ENCODE data around the gene ITPR2.

ITPR2 gene

DNA sequence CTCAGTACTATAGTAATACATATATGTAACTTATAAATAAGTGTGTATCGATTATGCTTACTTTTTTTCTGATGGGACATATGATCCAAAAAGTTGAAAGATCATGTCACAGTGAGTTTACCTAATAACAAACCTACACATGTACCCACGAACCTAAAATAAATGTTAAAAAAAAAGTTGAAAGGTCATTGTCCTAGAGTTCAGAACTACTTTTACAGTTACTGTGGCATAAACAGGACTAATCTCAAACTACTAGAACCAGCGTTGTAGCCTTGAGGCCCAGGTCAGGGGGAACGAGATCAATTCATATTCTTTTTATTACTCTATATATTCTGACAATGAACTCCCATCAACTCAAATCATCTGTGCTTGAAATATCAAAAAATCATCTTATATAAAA, 81.8 kb downstream of the ITPR2 start:
- TF ChIP-seq, protein P1, sequence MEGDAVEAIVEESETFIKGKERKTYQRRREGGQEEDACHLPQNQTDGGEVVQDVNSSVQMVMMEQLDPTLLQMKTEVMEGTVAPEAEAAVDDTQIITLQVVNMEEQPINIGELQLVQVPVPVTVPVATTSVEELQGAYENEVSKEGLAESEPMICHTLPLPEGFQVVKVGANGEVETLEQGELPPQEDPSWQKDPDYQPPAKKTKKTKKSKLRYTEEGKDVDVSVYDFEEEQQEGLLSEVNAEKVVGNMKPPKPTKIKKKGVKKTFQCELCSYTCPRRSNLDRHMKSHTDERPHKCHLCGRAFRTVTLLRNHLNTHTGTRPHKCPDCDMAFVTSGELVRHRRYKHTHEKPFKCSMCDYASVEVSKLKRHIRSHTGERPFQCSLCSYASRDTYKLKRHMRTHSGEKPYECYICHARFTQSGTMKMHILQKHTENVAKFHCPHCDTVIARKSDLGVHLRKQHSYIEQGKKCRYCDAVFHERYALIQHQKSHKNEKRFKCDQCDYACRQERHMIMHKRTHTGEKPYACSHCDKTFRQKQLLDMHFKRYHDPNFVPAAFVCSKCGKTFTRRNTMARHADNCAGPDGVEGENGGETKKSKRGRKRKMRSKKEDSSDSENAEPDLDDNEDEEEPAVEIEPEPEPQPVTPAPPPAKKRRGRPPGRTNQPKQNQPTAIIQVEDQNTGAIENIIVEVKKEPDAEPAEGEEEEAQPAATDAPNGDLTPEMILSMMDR (IDR thresholded peaks at IDR 0.05; ENCODE audit: insufficient read depth, low read length): no peak
- TF ChIP-seq SPI1 (IDR thresholded peaks at IDR 0.05; ENCODE audit: borderline replicate concordance, low read depth): no peak
- Histone ChIP-seq H3K27me3 (ENCODE audit: insufficient read depth, poor library complexity, severe bottlenecking) (no peaks in the 10 kb centered on the region), H3K27ac (replicated peaks) (peak overlapping the region; percentile 48), H3K4me3 (replicated peaks; ENCODE audit: insufficient read depth, low read length) (no peak overlapping the region)
- DNase-seq (ENCODE audit: low read depth in 1 of 2, low spot score in 1 of 2): no peak

DNA sequence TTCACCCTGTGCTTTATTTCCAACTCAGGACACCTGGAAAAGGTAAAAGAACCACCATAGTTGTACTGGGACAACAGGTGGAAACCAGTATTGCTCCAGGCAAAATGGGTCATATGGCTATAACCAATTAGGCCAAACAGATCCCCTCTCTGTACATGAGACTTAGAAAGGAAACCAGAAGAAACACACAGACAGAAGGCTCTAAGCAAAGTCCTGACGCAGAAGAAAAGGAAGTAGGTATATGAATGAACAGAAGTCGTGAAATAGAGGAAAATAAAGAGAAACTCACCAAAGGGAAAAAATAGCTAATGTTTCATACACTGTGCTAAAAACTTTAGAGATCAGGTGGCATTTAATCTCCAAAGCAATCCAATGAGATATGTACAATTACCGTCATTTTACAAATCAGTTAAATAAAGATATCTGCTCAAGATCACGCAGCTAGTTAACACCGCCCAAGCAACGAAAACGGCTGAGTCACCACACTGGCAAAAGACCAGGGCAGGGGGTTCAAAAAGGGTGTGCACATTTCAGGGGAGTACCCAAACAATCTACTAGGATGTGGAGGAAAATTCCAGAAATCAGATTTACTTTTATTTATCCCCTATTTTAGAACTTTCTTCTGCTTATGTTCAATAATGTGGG, 82.3 kb downstream of the ITPR2 start:
- no peak for TF ChIP-seq GABPA (IDR thresholded peaks at IDR 0.05; ENCODE audit: low read depth)
- TF ChIP-seq, protein P2, sequence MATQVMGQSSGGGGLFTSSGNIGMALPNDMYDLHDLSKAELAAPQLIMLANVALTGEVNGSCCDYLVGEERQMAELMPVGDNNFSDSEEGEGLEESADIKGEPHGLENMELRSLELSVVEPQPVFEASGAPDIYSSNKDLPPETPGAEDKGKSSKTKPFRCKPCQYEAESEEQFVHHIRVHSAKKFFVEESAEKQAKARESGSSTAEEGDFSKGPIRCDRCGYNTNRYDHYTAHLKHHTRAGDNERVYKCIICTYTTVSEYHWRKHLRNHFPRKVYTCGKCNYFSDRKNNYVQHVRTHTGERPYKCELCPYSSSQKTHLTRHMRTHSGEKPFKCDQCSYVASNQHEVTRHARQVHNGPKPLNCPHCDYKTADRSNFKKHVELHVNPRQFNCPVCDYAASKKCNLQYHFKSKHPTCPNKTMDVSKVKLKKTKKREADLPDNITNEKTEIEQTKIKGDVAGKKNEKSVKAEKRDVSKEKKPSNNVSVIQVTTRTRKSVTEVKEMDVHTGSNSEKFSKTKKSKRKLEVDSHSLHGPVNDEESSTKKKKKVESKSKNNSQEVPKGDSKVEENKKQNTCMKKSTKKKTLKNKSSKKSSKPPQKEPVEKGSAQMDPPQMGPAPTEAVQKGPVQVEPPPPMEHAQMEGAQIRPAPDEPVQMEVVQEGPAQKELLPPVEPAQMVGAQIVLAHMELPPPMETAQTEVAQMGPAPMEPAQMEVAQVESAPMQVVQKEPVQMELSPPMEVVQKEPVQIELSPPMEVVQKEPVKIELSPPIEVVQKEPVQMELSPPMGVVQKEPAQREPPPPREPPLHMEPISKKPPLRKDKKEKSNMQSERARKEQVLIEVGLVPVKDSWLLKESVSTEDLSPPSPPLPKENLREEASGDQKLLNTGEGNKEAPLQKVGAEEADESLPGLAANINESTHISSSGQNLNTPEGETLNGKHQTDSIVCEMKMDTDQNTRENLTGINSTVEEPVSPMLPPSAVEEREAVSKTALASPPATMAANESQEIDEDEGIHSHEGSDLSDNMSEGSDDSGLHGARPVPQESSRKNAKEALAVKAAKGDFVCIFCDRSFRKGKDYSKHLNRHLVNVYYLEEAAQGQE (IDR thresholded peaks at IDR 0.05; ENCODE audit: insufficient replicate concordance, low read depth): no peak
- peak; percentile 34; the same call in 1 of the 2 replicates for TF ChIP-seq SPI1 (IDR thresholded peaks at IDR 0.05; ENCODE audit: borderline replicate concordance, low read depth)
- TF ChIP-seq POLR2AphosphoS5 (IDR thresholded peaks at IDR 0.05; ENCODE audit: low read depth): no peak
- no peak overlapping the region for H3K4me3 ChIP-seq (replicated peaks; ENCODE audit: insufficient read depth, low read length)
- DNase-seq (ENCODE audit: low read depth in 1 of 2, low spot score in 1 of 2): peak in 1 of 2 experiments; percentile 47
- H3K27ac ChIP-seq (replicated peaks): peak overlapping the region; percentile 48
- H3K27me3 ChIP-seq (ENCODE audit: insufficient read depth, poor library complexity, severe bottlenecking): no peaks in the 10 kb centered on the region

GRCh38 chr12:26749781-26750180, 83.2 kb downstream of the ITPR2 start:
- H3K4me3 ChIP-seq (replicated peaks; ENCODE audit: insufficient read depth, low read length): no peak overlapping the region
- no peak overlapping the region for H3K27ac ChIP-seq (replicated peaks)
- no peaks in the 10 kb centered on the region for H3K27me3 ChIP-seq (ENCODE audit: insufficient read depth, poor library complexity, severe bottlenecking)
- no peak for DNase-seq (ENCODE audit: low read depth in 1 of 2, low spot score in 1 of 2)
- no peak for TF ChIP-seq GABPA (IDR thresholded peaks at IDR 0.05; ENCODE audit: low read depth)
- TF ChIP-seq, protein P1 (IDR thresholded peaks at IDR 0.05; ENCODE audit: insufficient read depth, low read length): no peak
- TF ChIP-seq, protein P2 (IDR thresholded peaks at IDR 0.05; ENCODE audit: insufficient replicate concordance, low read depth): no peak
- TF ChIP-seq POLR2AphosphoS5 (IDR thresholded peaks at IDR 0.05; ENCODE audit: low read depth): no peak

GRCh38 chr12:26748741-26749431, 84.1 kb downstream of the ITPR2 start:
- no peaks in the 10 kb centered on the region for H3K27me3 ChIP-seq (ENCODE audit: insufficient read depth, poor library complexity, severe bottlenecking)
- H3K4me3 ChIP-seq (replicated peaks; ENCODE audit: insufficient read depth, low read length): no peak overlapping the region
- H3K27ac ChIP-seq (replicated peaks): no peak overlapping the region
- no peak for DNase-seq (ENCODE audit: low read depth in 1 of 2, low spot score in 1 of 2)
- TF ChIP-seq POLR2AphosphoS5 (IDR thresholded peaks at IDR 0.05; ENCODE audit: low read depth) (no peak), SPI1 (IDR thresholded peaks at IDR 0.05; ENCODE audit: borderline replicate concordance, low read depth) (no peak), GABPA (IDR thresholded peaks at IDR 0.05; ENCODE audit: low read depth) (no peak)
- TF ChIP-seq, protein P1 (IDR thresholded peaks at IDR 0.05; ENCODE audit: insufficient read depth, low read length): no peak
- TF ChIP-seq, protein P2 (IDR thresholded peaks at IDR 0.05; ENCODE audit: insufficient replicate concordance, low read depth): no peak

All from HL-60 (cell line).